Activated naive CD4-positive, alpha-beta T cell treated with anti-CD3 and anti-CD28 coated beads, Interleukin-2, amount 50 U/mL, for 24 hours (primary cell): ENCODE measurements around the gene TENT5C.
A peak's percentile ranks its signal among the peaks of the same experiment; 100 is the strongest.
"Not testable (repeated sequence)": the region's sequence is repeated elsewhere in the genome, so short reads cannot be mapped to it uniquely, and the experiment has no call there.

Source experiments
- H3K27ac Mint-ChIP-seq: one replicate; pipeline ENCODE4 v1.8.0; 2021; ENCODE audit warnings: mild to moderate bottlenecking, mixed read lengths
- H3K27me3 Mint-ChIP-seq: one replicate; pipeline ENCODE4 v1.8.0; 2021; ENCODE audit warnings: mixed read lengths
- H3K36me3 Mint-ChIP-seq: one replicate; pipeline ENCODE4 v1.8.0; 2021; ENCODE audit warnings: mixed read lengths
- H3K4me1 Mint-ChIP-seq: one replicate; pipeline ENCODE4 v1.8.0; 2021; ENCODE audit warnings: mixed read lengths
- H3K4me3 Mint-ChIP-seq: one replicate; pipeline ENCODE4 v1.8.0; 2021; ENCODE audit warnings: mild to moderate bottlenecking, mixed read lengths
- H3K9me3 Mint-ChIP-seq: one replicate; pipeline ENCODE4 v1.8.0; 2021; ENCODE audit warnings: mixed read lengths

The TENT5C gene

DNA sequence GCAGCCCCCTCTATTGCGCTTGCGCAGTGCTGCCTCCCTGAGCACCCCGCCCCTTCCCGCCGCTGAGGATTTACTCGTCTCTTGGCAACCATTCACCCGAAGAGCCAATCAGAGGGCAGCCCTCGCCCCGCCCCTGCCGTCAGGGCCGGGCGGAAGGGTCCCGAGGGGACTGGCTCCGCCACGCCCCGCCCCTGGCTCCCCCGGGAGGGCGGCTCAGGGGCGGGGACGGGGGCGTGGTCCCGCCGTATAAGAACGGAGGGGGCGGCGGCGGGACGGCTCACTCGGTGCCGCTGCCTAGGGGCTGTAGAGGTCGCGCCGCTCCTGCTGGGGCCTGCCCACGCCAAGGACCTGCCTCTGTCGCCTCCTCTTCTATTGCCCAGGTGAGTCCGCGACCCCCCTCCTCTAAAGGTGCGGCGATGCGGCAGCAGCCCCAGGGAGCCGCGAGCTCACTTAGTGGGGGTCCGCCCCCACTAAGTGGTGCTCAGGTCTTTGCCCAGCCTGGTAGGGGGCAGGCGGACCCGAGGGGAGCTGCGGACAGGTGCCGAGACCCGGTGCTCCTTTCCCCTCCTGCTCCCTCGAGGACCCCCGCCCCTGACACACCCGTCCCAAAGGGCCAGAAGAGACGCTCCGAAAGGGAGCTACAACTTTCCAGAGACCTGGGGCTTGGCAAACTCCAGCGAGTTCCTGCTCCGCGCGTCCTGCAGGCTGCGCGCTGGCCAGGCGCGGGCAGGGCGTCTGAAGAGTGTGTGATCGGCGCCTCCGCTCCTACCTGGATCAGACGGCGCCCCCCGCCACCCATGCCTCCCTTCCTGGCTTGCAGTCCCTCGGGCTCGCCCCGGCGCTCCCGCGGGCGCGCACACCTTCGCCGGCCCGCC, at the start of gene TENT5C:
Gene TENT5C, plus strand, starts transcription at position 275 of the 875 bp plus-strand sequence. CDS start 16,821 bp downstream, outside the sequence.
- Mint-ChIP-seq H3K9me3 (no peaks in the 10 kb centered on the region), H3K4me1 (peaks cover 47% of the 10 kb centered on the region), H3K27me3 (no peaks in the 10 kb centered on the region), H3K27ac (peak within 1 kb of the TSS; percentile 95), H3K36me3 (peaks cover 10% of the 10 kb centered on the region), H3K4me3 (peak within 1 kb of the TSS; percentile 98)

DNA sequence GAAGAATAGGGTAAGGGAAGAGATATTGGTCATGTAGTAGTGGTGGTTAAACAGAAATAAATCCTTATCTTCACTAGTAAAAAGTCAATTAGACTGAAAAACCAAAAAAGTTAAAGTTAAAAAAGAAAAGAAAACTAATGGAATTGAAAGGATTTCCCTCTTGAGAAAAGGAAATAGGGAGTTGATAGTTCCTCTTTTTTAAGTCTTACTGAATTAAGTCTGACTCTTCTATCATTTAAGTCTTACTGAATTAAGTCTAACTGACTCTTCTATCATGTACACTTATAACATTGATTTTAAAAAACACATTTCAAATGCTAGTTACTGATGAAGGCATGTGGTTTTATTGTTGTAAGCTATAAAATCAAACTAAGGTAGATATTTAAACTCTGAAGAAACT, 49.5 kb upstream of the TENT5C start:
- H3K27ac Mint-ChIP-seq = no peak overlapping the region
- H3K4me1 Mint-ChIP-seq = no peaks in the 10 kb centered on the region
- H3K4me3 Mint-ChIP-seq = no peak overlapping the region
- H3K36me3 Mint-ChIP-seq = peaks cover 4% of the 10 kb centered on the region
- no peaks in the 10 kb centered on the region for H3K27me3 Mint-ChIP-seq
- peaks cover 8% of the 10 kb centered on the region for H3K9me3 Mint-ChIP-seq

DNA sequence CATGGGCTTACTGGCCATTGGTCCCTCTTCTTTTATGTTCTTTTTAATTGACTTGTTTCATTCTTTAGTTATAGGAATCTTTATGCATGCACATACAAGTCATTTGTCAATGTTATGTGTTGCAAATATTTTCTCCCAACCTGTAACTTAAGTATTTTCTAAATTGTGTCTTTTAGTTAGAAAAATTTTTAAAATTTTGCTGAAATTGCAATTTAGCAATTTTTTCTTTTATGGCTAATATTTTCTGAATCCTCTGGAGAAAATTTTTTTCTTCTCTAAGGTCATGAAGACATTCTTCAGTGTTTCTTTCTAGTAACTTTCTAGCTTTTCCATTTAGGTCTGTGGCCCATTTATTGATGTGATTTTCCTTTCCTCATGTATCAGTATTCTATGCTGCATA, 48.9 kb upstream of the TENT5C start:
- peak overlapping the region; percentile 25 for H3K27ac Mint-ChIP-seq
- peaks cover 4% of the 10 kb centered on the region for H3K36me3 Mint-ChIP-seq
- H3K4me3 Mint-ChIP-seq = no peak overlapping the region
- H3K4me1 Mint-ChIP-seq = no peaks in the 10 kb centered on the region
- no peaks in the 10 kb centered on the region for H3K27me3 Mint-ChIP-seq
- H3K9me3 Mint-ChIP-seq = peaks cover 8% of the 10 kb centered on the region

DNA sequence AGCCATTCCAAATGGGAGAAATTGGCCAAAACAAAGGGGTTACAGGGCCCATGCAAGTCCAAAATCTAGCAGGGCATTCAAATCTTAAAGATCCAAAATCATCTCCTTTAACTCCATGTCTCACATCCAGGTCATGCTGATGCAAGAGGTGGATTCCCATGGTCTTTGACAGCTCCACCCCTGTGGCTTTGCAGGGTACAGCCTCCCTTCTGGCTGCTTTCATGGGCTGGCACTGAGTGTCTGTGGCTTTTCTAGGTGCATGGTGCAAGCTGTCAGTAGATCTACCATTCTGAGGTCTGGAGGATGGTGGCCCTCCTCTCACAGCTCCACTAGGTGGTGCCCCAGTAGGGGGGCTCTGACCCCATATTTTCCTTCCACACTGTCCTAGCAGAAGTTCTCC, 47.4 kb upstream of the TENT5C start:
- H3K27me3 Mint-ChIP-seq, H3K27ac Mint-ChIP-seq, H3K36me3 Mint-ChIP-seq, H3K4me1 Mint-ChIP-seq, H3K9me3 Mint-ChIP-seq, H3K4me3 Mint-ChIP-seq: not testable (repeated sequence)

DNA sequence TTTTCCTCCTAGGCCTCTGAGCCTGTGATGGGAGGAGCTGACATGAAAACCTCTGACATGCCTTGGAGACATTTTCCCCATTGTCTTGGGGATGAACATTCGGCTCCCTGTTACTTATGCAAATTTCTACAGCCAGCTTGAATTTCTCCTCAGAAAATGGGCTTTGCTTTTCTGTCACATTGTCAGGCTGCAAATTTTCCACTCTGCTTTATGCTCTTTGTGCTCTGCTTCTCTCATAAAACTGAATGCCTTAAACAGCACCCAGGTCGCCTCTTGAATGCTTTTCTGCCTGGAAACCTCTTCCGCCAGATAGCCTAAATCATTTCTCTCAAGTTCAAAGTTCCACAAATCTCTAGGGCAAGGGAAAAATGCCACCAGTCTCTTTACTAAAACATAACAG, 46.7 kb upstream of the TENT5C start:
- peaks cover 8% of the 10 kb centered on the region for H3K9me3 Mint-ChIP-seq
- no peaks in the 10 kb centered on the region for H3K27me3 Mint-ChIP-seq
- H3K4me3 Mint-ChIP-seq = no peak overlapping the region
- no peak overlapping the region for H3K27ac Mint-ChIP-seq
- no peaks in the 10 kb centered on the region for H3K4me1 Mint-ChIP-seq
- peaks cover 4% of the 10 kb centered on the region for H3K36me3 Mint-ChIP-seq

DNA sequence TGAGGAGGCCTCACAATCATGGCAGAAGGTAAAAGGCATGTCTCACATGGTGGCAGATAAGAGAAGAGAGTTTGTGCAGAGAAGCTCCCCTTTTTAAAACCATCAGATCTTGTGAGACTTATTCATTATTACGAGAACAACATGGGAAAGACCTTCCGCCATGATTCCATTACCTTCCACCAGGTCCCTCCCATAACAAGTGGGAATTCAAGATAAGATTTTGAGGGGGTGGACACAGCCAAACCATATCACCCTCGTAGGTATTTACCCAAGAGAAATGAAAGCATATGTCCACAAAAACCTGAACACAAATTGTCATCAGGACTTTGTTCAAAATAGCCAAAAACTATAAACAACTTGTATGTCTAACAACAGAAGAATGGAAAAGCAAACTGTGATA, 45.9 kb upstream of the TENT5C start:
- no peaks in the 10 kb centered on the region for H3K27me3 Mint-ChIP-seq
- H3K4me3 Mint-ChIP-seq = no peak overlapping the region
- H3K9me3 Mint-ChIP-seq = peaks cover 8% of the 10 kb centered on the region
- H3K27ac Mint-ChIP-seq = no peak overlapping the region
- H3K4me1 Mint-ChIP-seq = no peaks in the 10 kb centered on the region
- peaks cover 4% of the 10 kb centered on the region for H3K36me3 Mint-ChIP-seq

DNA sequence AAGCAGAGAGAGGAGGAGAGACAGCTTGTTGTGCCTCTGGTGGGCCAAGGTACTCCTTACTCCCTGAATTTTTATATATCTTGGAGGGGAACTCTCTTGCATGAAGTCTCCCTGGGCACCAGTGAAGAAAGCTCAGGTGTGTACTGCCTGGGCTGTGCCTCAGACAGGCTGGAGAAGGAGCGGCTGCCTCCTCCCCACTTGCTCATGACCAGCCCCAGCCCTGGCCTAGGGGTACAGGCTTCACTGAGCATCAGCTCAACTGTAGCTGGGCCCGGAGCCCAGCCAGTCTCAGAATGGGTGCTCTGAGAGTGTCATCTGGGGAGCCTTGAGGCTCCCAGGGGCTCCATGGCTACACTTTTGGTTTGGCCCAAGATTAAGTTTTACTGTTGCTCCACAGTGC, 44.8 kb upstream of the TENT5C start:
- Mint-ChIP-seq H3K9me3 (peaks cover 8% of the 10 kb centered on the region), H3K4me1 (no peaks in the 10 kb centered on the region), H3K36me3 (peaks cover 4% of the 10 kb centered on the region), H3K27ac (no peak overlapping the region), H3K27me3 (no peaks in the 10 kb centered on the region), H3K4me3 (no peak overlapping the region)

DNA sequence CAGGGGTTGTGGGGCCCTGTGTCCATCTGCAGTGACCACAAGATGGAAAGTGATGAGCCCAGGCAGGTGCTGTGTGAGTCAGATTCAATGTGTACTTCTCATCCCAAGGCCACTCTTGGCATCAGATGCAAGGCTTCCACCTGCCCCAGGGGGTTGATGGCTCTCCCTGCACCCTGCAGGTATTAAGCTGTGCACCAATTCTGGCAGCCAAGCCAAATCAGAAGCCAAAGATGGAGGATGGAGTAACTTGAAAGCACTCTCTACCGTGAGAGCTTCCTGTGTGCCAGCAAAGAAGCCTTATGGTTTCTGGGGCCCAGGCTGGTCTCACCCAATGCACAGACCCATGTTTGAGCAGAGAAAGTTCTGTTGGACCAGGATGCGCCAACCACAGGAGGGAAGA, 44.3 kb upstream of the TENT5C start:
- Mint-ChIP-seq H3K9me3 (peaks cover 8% of the 10 kb centered on the region), H3K36me3 (peaks cover 4% of the 10 kb centered on the region), H3K27me3 (no peaks in the 10 kb centered on the region), H3K4me1 (no peaks in the 10 kb centered on the region), H3K4me3 (no peak overlapping the region), H3K27ac (no peak overlapping the region)

DNA sequence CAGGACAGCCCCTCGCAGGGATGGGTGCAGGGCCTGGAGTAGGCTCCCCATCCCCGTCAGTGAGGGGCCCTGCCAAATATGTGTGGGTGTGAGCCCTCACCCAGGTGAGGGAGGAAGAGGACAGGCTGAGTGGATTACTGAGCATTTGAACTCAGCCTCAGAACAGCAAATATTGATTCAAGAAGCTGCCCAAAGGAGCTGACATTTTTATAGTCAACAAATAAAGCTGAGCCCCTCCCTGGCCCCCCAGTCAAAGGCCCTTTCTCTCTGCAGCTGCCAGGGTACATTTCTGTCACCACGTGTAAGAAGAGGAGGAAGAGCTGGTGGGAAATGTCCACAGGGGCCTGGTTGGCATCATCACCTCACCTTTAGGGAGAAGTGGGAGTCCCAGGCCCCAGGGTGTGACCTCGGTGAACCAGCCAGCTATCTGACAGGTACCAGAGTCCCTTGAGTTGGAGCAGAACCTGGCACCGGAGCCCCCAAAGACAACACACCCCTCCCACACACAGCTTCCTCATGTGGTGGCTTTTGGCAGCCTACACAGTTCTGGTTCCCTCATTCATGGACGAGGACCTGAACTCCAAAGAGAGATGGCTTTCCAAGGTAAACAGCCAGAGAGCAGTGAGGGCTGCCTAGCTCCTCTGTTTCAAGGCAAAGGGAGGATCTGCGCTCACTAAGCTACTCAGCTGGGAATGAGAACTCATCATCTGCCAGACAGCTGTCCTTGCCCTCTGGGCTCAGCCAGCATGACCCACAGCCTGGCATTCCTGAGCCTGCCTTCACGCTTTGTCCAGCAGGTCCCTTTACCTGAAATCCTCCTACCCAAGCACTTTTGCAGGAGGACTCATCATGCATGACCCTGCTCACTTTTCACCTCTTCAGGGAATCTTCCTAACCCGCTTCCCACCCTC, 43.0 kb upstream of the TENT5C start:
- Mint-ChIP-seq H3K4me3 (no peak overlapping the region), H3K4me1 (no peaks in the 10 kb centered on the region), H3K27ac (peak overlapping the region; percentile 38), H3K36me3 (peaks cover 2% of the 10 kb centered on the region), H3K27me3 (no peaks in the 10 kb centered on the region), H3K9me3 (peaks cover 8% of the 10 kb centered on the region)

DNA sequence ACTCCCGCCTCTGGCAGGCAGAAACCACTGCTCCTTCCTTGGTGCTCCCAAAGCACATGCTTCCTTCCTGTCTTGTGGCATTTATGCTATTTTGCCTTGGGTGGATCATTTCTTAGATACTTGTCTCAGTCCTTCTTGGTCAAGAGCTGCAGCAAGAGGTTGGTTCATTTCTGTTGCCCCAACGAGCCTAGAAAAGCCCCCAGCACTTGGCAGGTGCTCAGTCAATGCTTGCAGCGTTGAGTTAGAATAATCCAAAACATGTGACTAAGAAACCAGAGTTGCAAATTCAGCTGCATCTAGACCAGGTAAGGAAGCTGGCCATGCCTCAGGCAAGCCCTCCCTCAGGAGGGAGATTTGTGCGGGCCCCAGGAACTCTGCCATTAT, 42.4 kb upstream of the TENT5C start:
- H3K9me3 Mint-ChIP-seq = peaks cover 8% of the 10 kb centered on the region
- H3K27me3 Mint-ChIP-seq = no peaks in the 10 kb centered on the region
- no peaks in the 10 kb centered on the region for H3K4me1 Mint-ChIP-seq
- peak overlapping the region; percentile 38 for H3K27ac Mint-ChIP-seq
- peaks cover 2% of the 10 kb centered on the region for H3K36me3 Mint-ChIP-seq
- no peak overlapping the region for H3K4me3 Mint-ChIP-seq

DNA sequence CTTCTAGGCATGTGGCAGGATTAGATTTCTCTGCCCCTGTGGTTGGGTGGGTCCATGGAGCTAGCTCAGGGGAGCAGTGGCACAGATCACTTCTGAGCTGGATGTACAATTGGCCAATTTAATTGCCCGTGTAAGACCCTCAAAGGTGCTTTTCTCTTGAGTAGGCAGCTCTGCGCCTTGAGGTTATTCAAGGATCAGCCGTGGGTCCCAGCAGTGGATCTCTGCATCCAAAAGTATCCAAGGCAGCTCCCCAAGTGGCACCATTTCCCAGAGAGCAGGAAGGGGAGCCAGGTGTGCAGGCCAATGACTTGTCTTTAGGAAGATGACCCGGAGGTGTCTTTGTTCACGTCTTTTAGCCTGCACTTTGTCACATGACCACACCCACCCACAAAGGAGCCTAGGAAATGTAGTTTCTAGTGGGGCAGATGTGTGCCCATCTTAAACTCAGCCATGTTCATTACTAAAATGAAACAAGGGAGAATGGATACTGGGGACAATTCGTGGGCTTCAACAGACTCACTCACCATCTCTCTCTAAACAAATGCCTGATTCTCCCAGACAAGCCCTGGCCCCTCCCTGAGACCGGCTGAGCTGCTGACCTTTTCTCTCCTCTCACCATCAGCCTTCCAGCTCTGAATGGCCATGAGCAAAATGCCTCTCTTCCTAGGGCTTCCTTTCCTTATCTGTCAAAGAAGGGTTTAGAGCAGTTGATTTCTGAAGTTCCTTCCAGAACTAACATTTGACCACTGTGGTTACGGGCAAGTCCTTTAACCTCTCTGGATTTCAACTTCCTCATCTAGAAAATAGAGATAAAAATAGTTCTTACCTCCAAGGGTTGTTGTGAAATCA, 41.4 kb upstream of the TENT5C start:
- no peaks in the 10 kb centered on the region for H3K36me3 Mint-ChIP-seq
- H3K4me3 Mint-ChIP-seq = no peak overlapping the region
- no peaks in the 10 kb centered on the region for H3K4me1 Mint-ChIP-seq
- H3K27me3 Mint-ChIP-seq = no peaks in the 10 kb centered on the region
- no peak overlapping the region for H3K27ac Mint-ChIP-seq
- H3K9me3 Mint-ChIP-seq = peaks cover 3% of the 10 kb centered on the region

DNA sequence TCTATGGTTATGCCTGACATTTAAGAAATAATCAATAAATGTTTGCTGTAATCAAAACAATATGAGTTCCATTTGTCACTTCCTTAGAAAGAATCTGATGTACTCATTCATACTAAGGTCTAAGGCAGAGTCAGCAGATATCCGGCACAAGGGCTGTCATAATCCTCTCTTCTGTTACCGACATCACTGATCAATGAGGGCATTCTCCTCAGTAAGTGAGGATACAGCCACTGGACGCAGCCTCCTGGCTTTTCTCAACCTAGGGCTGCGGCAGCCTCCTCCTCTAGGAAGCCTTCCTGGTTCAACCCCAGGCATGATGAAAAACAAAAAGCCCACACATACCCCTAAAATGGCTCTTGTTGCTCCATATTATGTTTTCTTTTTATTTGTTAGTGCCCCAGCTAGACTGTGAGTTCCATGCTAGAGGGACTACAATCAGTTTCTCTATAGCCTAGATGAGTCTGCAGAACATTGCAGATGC, 40.7 kb upstream of the TENT5C start:
- H3K4me1 Mint-ChIP-seq = peaks cover 6% of the 10 kb centered on the region
- no peaks in the 10 kb centered on the region for H3K27me3 Mint-ChIP-seq
- H3K27ac Mint-ChIP-seq = no peak overlapping the region
- H3K4me3 Mint-ChIP-seq = no peak overlapping the region
- no peaks in the 10 kb centered on the region for H3K9me3 Mint-ChIP-seq
- H3K36me3 Mint-ChIP-seq = no peaks in the 10 kb centered on the region

DNA sequence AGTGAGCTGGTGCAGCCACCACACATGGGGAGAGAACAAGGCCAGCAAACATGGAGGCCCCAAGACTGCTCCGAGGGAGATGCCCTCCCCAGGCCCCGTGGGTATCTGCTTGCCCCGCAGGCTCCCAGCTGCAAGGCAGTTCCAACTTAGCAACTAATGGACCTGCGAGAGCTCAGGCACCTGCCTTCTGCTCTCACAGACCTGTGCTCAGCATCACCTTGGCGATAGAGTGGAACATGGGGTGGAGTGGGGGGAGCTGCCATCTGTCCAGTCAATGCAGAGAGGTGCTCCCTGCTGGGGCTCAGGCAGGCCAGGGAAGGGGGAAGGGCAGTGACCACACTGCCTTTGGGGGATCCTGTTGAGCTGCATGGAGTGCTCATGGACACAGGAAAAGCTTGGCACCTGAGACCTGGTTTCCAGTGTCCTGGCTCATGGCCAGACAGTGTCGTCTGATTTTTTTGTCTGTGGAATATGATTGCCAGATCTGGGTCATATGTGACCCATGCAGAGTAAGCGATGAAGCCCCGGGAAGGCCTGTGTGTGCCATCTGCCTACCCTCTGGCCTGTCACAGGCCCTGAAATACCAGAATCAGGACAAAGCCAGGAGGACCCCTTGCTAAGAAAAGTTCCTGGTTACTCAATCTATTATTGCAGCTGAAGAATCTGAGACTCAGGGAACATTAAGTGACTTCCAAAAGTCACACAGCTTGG, 39.9 kb upstream of the TENT5C start:
- H3K27ac Mint-ChIP-seq = no peak overlapping the region

DNA sequence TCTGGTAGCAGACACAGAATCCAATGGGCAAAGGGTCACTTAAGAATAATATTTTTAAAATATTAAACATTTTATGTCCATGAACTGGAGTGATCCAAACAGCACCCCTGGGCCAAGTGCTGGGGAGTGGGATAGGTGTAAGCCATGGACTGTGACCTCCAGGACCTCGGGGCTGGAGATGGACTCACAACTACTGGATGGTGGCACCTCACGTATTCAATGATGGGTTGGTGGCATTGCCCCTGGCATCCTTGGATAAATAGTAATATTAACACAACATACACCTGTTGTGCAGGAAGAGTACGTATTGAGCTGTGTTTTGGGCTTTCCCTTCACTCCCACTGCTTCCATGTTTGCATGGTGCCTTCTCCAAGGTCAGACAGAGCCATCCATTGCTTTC, 39.3 kb upstream of the TENT5C start:
- Mint-ChIP-seq H3K36me3 (no peaks in the 10 kb centered on the region), H3K27me3 (no peaks in the 10 kb centered on the region), H3K9me3 (no peaks in the 10 kb centered on the region)

More for the DNA sequence above, 39.9 kb upstream of the TENT5C start:
- H3K4me1 Mint-ChIP-seq = peaks cover 9% of the 10 kb centered on the region
- no peaks in the 10 kb centered on the region for H3K27me3 Mint-ChIP-seq
- no peak overlapping the region for H3K4me3 Mint-ChIP-seq
- H3K9me3 Mint-ChIP-seq = no peaks in the 10 kb centered on the region
- H3K36me3 Mint-ChIP-seq = no peaks in the 10 kb centered on the region

DNA sequence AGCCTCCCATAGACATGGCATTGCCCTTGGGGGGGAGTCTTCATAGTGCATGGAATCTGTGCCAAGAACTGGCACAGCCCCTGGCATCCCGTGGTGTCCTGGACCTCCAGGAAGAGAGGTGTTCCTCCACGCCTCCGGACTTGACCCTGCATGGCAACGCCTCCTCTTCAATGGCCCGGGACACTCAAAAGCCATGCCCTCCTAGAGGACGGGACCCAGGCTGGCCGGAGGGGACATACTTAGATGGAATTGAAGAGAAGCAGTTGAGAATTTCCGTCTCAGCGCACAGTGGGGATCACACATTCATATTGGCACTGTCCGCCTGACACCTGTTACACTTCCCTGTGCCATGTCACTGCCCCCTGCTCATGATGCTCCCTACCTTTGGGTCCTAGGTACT, 38.4 kb upstream of the TENT5C start:
- no peak overlapping the region for H3K4me3 Mint-ChIP-seq
- H3K36me3 Mint-ChIP-seq = no peaks in the 10 kb centered on the region
- no peak overlapping the region for H3K27ac Mint-ChIP-seq
- peaks cover 18% of the 10 kb centered on the region for H3K4me1 Mint-ChIP-seq
- no peaks in the 10 kb centered on the region for H3K27me3 Mint-ChIP-seq
- no peaks in the 10 kb centered on the region for H3K9me3 Mint-ChIP-seq

More for the DNA sequence above, 39.3 kb upstream of the TENT5C start:
- Mint-ChIP-seq H3K4me1 (peaks cover 11% of the 10 kb centered on the region), H3K4me3 (no peak overlapping the region), H3K27ac (no peak overlapping the region)
